IMR-90 (cell line): ENCODE results near the gene PCDHGA5. TPM values are rescaled to one million over a fixed set of nuclear protein-coding genes. Genes with fewer than 3 reads are reported as not detected.

ENCODE experiments used
- ATAC-seq: fragments of 200-7000 bp; cut with Tn5 transposase; 2 replicates; pipeline ENCODE4 v1.9.1; 2020; ENCODE audit warnings: low read depth, mild to moderate bottlenecking, moderate library complexity
- BruUV-seq: library from RNA; stranded (reverse); fragments of 400-500 nt; replicated peaks from 2 replicates; lab custom pipeline; 2021; lab: Mats Ljungman, UMichigan
- CTCF ChIA-PET: fragments of 300-600 bp; formaldehyde crosslinking; extraction: SDS; loops from one replicate; lab custom pipeline; 2021; ENCODE audit warnings: antibody characterized with exemption; lab: Yijun Ruan, JAX
- POLR2A ChIA-PET: fragments of 300-600 bp; sonication (Branson Sonifier 250); formaldehyde crosslinking; loops from one replicate; lab custom pipeline; 2022; ENCODE audit warnings: antibody characterized with exemption; ENCODE audit not compliant: unreplicated experiment; lab: Charles Lee
- DNase-seq: peaks from one replicate; pipeline ENCODE4 v3.0.0; 2013
- H2AFZ ChIP-seq: replicated peaks from 2 replicates; pipeline ENCODE3; 2013; ENCODE audit warnings: low read length, mild to moderate bottlenecking; ENCODE audit not compliant: poor library complexity
- H2AK5ac ChIP-seq: 2 replicates; pipeline ENCODE4 v1.6.1; 2013; ENCODE audit warnings: low read depth, low read length, inconsistent platforms
- H2AK9ac ChIP-seq: replicated peaks from 2 replicates; pipeline ENCODE3; 2013; ENCODE audit warnings: mild to moderate bottlenecking, low read depth, low read length, moderate library complexity; ENCODE audit not compliant: poor library complexity
- H2BK120ac ChIP-seq: 2 replicates; pipeline ENCODE4 v1.6.1; 2013; ENCODE audit warnings: low read depth, low read length, inconsistent platforms
- H2BK15ac ChIP-seq: 3 replicates; pipeline ENCODE4 v1.6.1; 2013; ENCODE audit warnings: low read depth, low read length, inconsistent platforms
- H2BK20ac ChIP-seq: 2 replicates; pipeline ENCODE4 v1.6.1; 2013; ENCODE audit warnings: low read depth, mild to moderate bottlenecking, inconsistent platforms, low read length, moderate library complexity
- H2BK5ac ChIP-seq: 2 replicates; pipeline ENCODE4 v1.6.1; 2013; ENCODE audit warnings: mild to moderate bottlenecking, low read depth, low read length, inconsistent platforms; ENCODE audit not compliant: poor library complexity, severe bottlenecking
- H3K14ac ChIP-seq: replicated peaks from 2 replicates; pipeline ENCODE4 v1.6.1; 2013; ENCODE audit warnings: low read depth, low read length, inconsistent platforms
- H3K18ac ChIP-seq: 2 replicates; pipeline ENCODE4 v1.6.1; 2013; ENCODE audit warnings: low read depth, low read length, control low read depth
- H3K23ac ChIP-seq: 2 replicates; pipeline ENCODE4 v1.6.1; 2013; ENCODE audit warnings: low read depth, low read length, inconsistent platforms
- H3K27ac ChIP-seq: 2 replicates; pipeline ENCODE4 v1.5.1; 2013; ENCODE audit warnings: mild to moderate bottlenecking, control low read depth, low read length; ENCODE audit not compliant: insufficient read depth
- H3K27me3 ChIP-seq: 2 replicates; pipeline ENCODE4 v1.6.1; 2013; ENCODE audit warnings: low read length; ENCODE audit not compliant: control insufficient read depth, insufficient read depth
- H3K36me3 ChIP-seq: 2 replicates; pipeline ENCODE4 v1.6.1; 2013; ENCODE audit warnings: low read length, mixed read lengths; ENCODE audit not compliant: control insufficient read depth, insufficient read depth
- H3K4ac ChIP-seq: 2 replicates; pipeline ENCODE4 v1.6.1; 2013; ENCODE audit warnings: low read depth, low read length, inconsistent platforms
- H3K4me1 ChIP-seq: 2 replicates; pipeline ENCODE4 v1.6.1; 2013; ENCODE audit warnings: low read length, mixed read lengths; ENCODE audit not compliant: control insufficient read depth, insufficient read depth
- H3K4me2 ChIP-seq: 2 replicates; pipeline ENCODE4 v1.6.1; 2013; ENCODE audit warnings: low read depth, mild to moderate bottlenecking, control low read depth, low read length, moderate library complexity
- H3K4me3 ChIP-seq: 2 replicates; pipeline ENCODE4 v1.5.1; 2013; ENCODE audit warnings: low read depth, mild to moderate bottlenecking, control low read depth, low read length, moderate library complexity; ENCODE audit not compliant: insufficient read depth
- H3K56ac ChIP-seq: 2 replicates; pipeline ENCODE4 v1.6.1; 2013; ENCODE audit warnings: low read length, inconsistent platforms; ENCODE audit not compliant: insufficient read depth; ENCODE audit errors: extremely low read depth
- H3K79me1 ChIP-seq, 2 experiments: 2 replicates each; pipeline ENCODE4 v1.6.1; 2013; ENCODE audit warnings: low read length in 2 of 2, inconsistent platforms in 1 of 2, low read depth in 1 of 2
- H3K9ac ChIP-seq: 2 replicates; pipeline ENCODE4 v1.6.1; 2013; ENCODE audit warnings: low read depth, low read length, control low read depth
- H3K9me1 ChIP-seq: 2 replicates; pipeline ENCODE4 v1.6.1; 2013; ENCODE audit warnings: low read length, inconsistent platforms; ENCODE audit not compliant: insufficient read depth
- H3K9me3 ChIP-seq: 2 replicates; pipeline ENCODE4 v1.6.1; 2013; ENCODE audit warnings: low read length; ENCODE audit not compliant: control insufficient read depth, insufficient read depth
- H4K20me1 ChIP-seq: 2 replicates; pipeline ENCODE4 v1.6.1; 2013; ENCODE audit warnings: low read length, inconsistent platforms; ENCODE audit not compliant: insufficient read depth
- H4K5ac ChIP-seq: 2 replicates; pipeline ENCODE4 v1.6.1; 2013; ENCODE audit warnings: mild to moderate bottlenecking, low read depth, low read length, control low read depth
- H4K8ac ChIP-seq, 2 experiments: 2 replicates each; pipeline ENCODE4 v1.6.1; 2013; ENCODE audit warnings: low read depth in 2 of 2, low read length in 2 of 2, control low read depth in 1 of 2, inconsistent platforms in 1 of 2
- H4K91ac ChIP-seq: 2 replicates; pipeline ENCODE4 v1.6.1; 2013; ENCODE audit warnings: low read depth, low read length, inconsistent platforms; ENCODE audit not compliant: insufficient read depth
- CHD1 ChIP-seq: IDR thresholded peaks from 2 replicates; pipeline ENCODE4 v1.6.1; 2012; ENCODE audit warnings: low read depth, low read length, improper control_type of control experiment
- MAFK ChIP-seq: IDR thresholded peaks from 2 replicates; pipeline ENCODE4 v1.6.1; 2012; ENCODE audit warnings: low read depth, low read length, improper control_type of control experiment
- MAZ ChIP-seq: IDR thresholded peaks from 2 replicates; pipeline ENCODE4 v1.6.1; 2012; ENCODE audit warnings: low read depth, mild to moderate bottlenecking, low read length, improper control_type of control experiment, moderate library complexity, borderline replicate concordance
- NFE2L2 ChIP-seq: fragments of 150-350 bp; IDR thresholded peaks from 2 replicates; pipeline ENCODE4 v1.6.1; 2016; ENCODE audit warnings: low read depth, mild to moderate bottlenecking, low read length
- POLR2A ChIP-seq: IDR thresholded peaks from 2 replicates; pipeline ENCODE4 v1.6.1; 2012; ENCODE audit warnings: mild to moderate bottlenecking, low read depth, low read length
- RAD21 ChIP-seq: IDR thresholded peaks from 2 replicates; pipeline ENCODE4 v1.6.1; 2012; ENCODE audit warnings: low read length, improper control_type of control experiment
- RCOR1 ChIP-seq: IDR thresholded peaks from 2 replicates; pipeline ENCODE4 v1.6.1; 2012; ENCODE audit warnings: mild to moderate bottlenecking, low read length, improper control_type of control experiment; ENCODE audit not compliant: insufficient replicate concordance
- WGBS, 2 experiments: methylation state at CpG; one replicate each; pipeline versions ENCODE4 v1.1.5 to v1.1.7; 2013; ENCODE audit warnings: missing lambda C conversion rate in 2 of 2; ENCODE audit not compliant: insufficient read length in 1 of 2; ENCODE audit errors: extremely low coverage in 2 of 2; 5-methylcytosine and 5-hydroxymethylcytosine counted together
- dilution Hi-C: fragments of 300-500 bp; cut with HindIII; formaldehyde crosslinking; loops from one replicate; pipeline ENCODE4 v1.14.3; 2018; ENCODE audit warnings: low sequenced_read_pairs; ENCODE audit not compliant: unreplicated experiment
- in situ Hi-C: fragments of 300-500 bp; cut with MboI; formaldehyde crosslinking; loops from 3 replicates; pipeline ENCODE4 v1.14.3; 2019; ENCODE audit warnings: low sequenced_read_pairs, inconsistent platforms, mixed read lengths
- intact Hi-C: fragments of 100-400 bp; cut with micrococcal nuclease; formaldehyde crosslinking; loops from 2 replicates; pipeline ENCODE4 v1.10.0; 2022
- polyA plus RNA-seq, 3 experiments: library from polyadenylated mRNA; depleted of rRNA; stranded (reverse); fragments of >200 nt; gene quantifications; 2 replicates each; pipeline ENCODE4 v1.2.3, GENCODE V29; 2012; ENCODE audit warnings: low replicate concordance in 1 of 3
- total RNA-seq: library from RNA; depleted of rRNA; stranded (reverse); fragments of >200 nt; gene quantifications from 2 replicates; pipeline ENCODE4 v1.2.3, GENCODE V29; 2012
- TF ChIP-seq, protein P1 (sequence below): fragments of 150-350 bp; IDR thresholded peaks from 2 replicates; pipeline ENCODE4 v1.6.1; 2017; ENCODE audit warnings: mild to moderate bottlenecking, antibody characterized with exemption, low read length, low read depth
- TF ChIP-seq, protein P2 (sequence below): conservative IDR thresholded peaks from 2 replicates; pipeline ENCODE4 v1.5.1; 2012; ENCODE audit warnings: mild to moderate bottlenecking, low read depth, low read length, improper control_type of control experiment

The PCDHGA5 gene
- total and polyA plus RNA-seq, 2 of the 4 experiments (the other 2 are of a cell fraction): 1.3 to 2.0 TPM

DNA sequence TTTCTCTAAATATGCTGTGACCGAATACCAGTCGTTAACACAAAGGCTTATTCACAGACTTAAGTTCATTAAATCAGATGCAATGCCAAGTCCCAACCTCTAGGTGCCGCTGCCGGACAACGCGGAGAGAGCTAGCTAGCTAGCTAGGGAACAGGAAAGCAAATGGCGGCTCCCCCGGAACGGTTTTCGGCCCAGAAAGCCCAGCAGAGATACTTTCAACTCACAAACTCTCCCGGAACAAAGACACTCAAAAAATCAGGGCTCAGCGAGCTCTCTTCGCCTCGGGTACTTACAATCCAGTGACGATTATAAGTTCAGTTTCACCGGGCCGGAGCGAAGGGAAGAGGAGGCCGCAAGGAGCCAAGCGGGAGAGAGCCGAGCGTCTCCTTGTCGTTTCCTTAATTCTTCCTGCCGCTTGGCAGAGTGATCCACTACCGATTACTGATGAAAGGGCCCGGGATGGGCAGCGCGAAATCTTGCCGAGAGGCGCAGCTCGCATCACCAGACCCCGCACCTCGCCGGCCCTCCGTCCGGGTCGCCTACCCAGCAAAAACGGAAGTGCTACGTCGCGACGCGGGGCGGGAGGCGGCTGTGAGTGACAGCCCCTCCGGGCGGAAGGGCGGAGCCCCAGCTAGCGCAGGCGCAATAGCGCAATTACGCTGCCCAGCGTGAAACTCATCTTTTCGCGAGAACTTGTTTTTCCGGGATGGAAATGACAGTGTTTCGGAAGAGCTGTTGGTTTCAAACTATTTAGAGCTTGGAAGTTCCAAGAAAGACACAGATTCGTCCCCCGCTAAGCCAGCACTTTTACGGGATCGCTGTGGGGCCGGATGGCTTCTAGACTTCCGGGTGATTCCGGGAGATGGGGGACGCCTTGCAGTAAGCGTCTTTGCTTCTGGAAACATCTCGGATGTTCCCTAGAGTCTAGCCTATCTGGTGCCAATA is 43.5 kb upstream of the PCDHGA5 start, which contains the start of gene TAF7:
Gene TAF7 (minus strand): TSS at position 560 of the 945 bp plus-strand sequence. CDS start 740 bp downstream, outside the sequence.
- Histone ChIP-seq H2AFZ (peak within 1 kb of the TSS; percentile 97), H2BK20ac (no peak within 1 kb of the TSS; the same call in 1 of the 2 replicates), H3K9ac (peak within 1 kb of the TSS; percentile 72), H2BK120ac (peak within 1 kb of the TSS; percentile 40; the same call in 1 of the 2 replicates), H3K4ac (peak within 1 kb of the TSS; percentile 89), H3K27me3 (no peaks in the 10 kb centered on the region), H3K4me1 (no peaks in the 10 kb centered on the region), H2BK5ac (peak within 1 kb of the TSS; percentile 67), H4K5ac (peak within 1 kb of the TSS; percentile 91), H3K18ac (peak within 1 kb of the TSS; percentile 66), H3K79me1 (peaks cover 10 to 17% of the 10 kb centered on the region in 2 experiments), H3K4me2 (peak within 1 kb of the TSS; percentile 64), H3K27ac (peak within 1 kb of the TSS; percentile 80), H4K8ac (peak within 1 kb of the TSS; percentile 92 to 96), H3K36me3 (peaks cover 11% of the 10 kb centered on the region), H2BK15ac (no peak within 1 kb of the TSS), H3K4me3 (peak within 1 kb of the TSS; percentile 66), H4K91ac (peak within 1 kb of the TSS; percentile 83), H3K9me3 (peaks cover 41% of the 10 kb centered on the region), H3K9me1 (no peaks in the 10 kb centered on the region), H4K20me1 (peaks cover 7% of the 10 kb centered on the region; the same call in 1 of the 2 replicates), H3K23ac (peak within 1 kb of the TSS; percentile 64), H3K14ac (peak within 1 kb of the TSS; percentile 93), H3K56ac (peak within 1 kb of the TSS; percentile 85; the same call in 1 of the 2 replicates), H2AK9ac (peak within 1 kb of the TSS; percentile 59), H2AK5ac (no peak within 1 kb of the TSS)
- intact Hi-C loops: no loop called here
- in situ Hi-C loops: no loop called here
- ATAC-seq (peak; percentile 96), DNase-seq (peak; percentile 92)
- dilution Hi-C loops: no loop called here
- TF ChIP-seq RCOR1 (no peak), CHD1 (peak; percentile 88; the same call in 1 of the 2 replicates), MAZ (peak; percentile 88; the same call in 1 of the 2 replicates), RAD21 (peak; percentile 47), MAFK (0 out of 2 replicates have a peak, but pooled peaks have one; percentile 30), POLR2A (peak; percentile 97), NFE2L2 (no peak)
- TF ChIP-seq, protein P1, sequence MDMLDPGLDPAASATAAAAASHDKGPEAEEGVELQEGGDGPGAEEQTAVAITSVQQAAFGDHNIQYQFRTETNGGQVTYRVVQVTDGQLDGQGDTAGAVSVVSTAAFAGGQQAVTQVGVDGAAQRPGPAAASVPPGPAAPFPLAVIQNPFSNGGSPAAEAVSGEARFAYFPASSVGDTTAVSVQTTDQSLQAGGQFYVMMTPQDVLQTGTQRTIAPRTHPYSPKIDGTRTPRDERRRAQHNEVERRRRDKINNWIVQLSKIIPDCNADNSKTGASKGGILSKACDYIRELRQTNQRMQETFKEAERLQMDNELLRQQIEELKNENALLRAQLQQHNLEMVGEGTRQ: no peak
- TF ChIP-seq, protein P2, sequence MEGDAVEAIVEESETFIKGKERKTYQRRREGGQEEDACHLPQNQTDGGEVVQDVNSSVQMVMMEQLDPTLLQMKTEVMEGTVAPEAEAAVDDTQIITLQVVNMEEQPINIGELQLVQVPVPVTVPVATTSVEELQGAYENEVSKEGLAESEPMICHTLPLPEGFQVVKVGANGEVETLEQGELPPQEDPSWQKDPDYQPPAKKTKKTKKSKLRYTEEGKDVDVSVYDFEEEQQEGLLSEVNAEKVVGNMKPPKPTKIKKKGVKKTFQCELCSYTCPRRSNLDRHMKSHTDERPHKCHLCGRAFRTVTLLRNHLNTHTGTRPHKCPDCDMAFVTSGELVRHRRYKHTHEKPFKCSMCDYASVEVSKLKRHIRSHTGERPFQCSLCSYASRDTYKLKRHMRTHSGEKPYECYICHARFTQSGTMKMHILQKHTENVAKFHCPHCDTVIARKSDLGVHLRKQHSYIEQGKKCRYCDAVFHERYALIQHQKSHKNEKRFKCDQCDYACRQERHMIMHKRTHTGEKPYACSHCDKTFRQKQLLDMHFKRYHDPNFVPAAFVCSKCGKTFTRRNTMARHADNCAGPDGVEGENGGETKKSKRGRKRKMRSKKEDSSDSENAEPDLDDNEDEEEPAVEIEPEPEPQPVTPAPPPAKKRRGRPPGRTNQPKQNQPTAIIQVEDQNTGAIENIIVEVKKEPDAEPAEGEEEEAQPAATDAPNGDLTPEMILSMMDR: peak; percentile 86
- WGBS, 2 experiments: 1% methylated on average over 41 of the region's 67 CpGs; no CpG with 5 or more reads in 1 of the 2 experiments
- ChIA-PET POLR2A (interaction anchor here (0.7 kb wide), 1 partner anchor 244 kb away, joined by 3 read pairs; no protein-coding TSS in a partner anchor), CTCF (interaction anchor here (0.8 to 1.7 kb wide), 10 partner anchors 40 to 310 kb away, joined by 3 to 7 read pairs (median 4); partner anchors contain the start of genes PCDHGA10 and PCDHGA11)
- TSS peak; percentile 81 for BruUV-seq
